ENCODE measurements around the gene ADARB1. TPM values are rescaled to one million over a fixed set of nuclear protein-coding genes. Genes with fewer than 3 reads are reported as not detected.
A peak's percentile ranks its signal among the peaks of the same experiment; 100 is the strongest.

Gene ADARB1
- total and polyA plus RNA-seq, 2 of the 4 experiments (the other 2 are of a cell fraction): 39.8 to 47.3 TPM

DNA sequence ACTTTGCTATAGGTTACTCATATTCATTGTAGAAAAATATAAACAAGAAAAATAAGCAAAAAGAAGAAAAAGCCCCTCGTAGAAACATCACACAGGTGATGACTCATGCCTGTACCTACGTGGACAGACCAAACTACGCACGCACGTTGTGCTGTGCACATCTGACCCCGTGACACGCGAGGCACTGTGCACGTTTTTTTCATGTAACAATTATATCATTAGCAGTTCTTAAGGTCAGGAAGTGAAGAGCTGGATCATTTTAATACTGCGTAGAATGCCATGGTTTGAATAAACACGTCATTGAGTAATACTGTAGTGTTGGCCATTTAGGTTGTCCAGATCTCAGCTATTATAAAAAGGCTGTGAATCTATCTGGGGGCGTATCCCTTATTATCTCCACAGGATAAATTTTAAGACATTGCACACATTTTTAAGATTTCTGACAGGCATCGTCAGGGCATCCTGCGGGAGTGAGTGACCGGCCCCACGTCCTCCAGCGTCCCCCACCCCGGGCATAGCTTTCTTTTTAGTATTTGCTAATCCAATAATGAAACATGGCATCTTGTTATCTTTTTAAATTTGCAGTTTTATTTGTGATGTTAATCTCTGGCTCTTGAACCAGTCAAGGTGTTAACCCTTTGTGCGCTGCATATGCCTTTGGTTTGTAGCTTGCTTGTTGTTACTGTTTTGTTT is 23.4 kb upstream of the ADARB1 start:
- intact Hi-C loops (cut with micrococcal nuclease): loop anchor here (1.0 kb wide), 1 partner anchor 89 kb away; no protein-coding TSS in a partner anchor
- dilution Hi-C loops (cut with HindIII; ENCODE audit: low sequenced_read_pairs, unreplicated experiment): no loop called here
- ChIA-PET CTCF (no interaction called here), POLR2A (ENCODE audit: unreplicated experiment) (interaction anchor here (0.6 kb wide), 2 partner anchors 13 to 19 kb away, joined by 3 to 20 read pairs; no protein-coding TSS in a partner anchor)
- H3K4ac ChIP-seq (ENCODE audit: low read depth, low read length): peak overlapping the region; percentile 100
- in situ Hi-C loops (cut with MboI; ENCODE audit: low sequenced_read_pairs): no loop called here
- peak overlapping the region; percentile 99 for H3K56ac ChIP-seq (ENCODE audit: extremely low read depth, insufficient read depth, low read length)
- H2AK5ac ChIP-seq (ENCODE audit: low read depth, low read length): peak overlapping the region; percentile 100
- no peak overlapping the region for H3K4me3 ChIP-seq (ENCODE audit: insufficient read depth, low read depth, low read length)
- peak overlapping the region; percentile 99 to 100 for H4K8ac ChIP-seq (ENCODE audit: low read depth in 2 of 2, low read length in 2 of 2)
- peak overlapping the region; percentile 99 for H2BK20ac ChIP-seq (ENCODE audit: low read depth, low read length)
- H3K9me3 ChIP-seq (ENCODE audit: control insufficient read depth, insufficient read depth, low read length): peaks cover under 1% of the 10 kb centered on the region; the same call in 1 of the 2 replicates
- peak overlapping the region; percentile 100 for H4K91ac ChIP-seq (ENCODE audit: insufficient read depth, low read depth, low read length)
- peak overlapping the region; percentile 93; the same call in 2 of the 3 replicates for H2BK15ac ChIP-seq (ENCODE audit: low read depth, low read length)
- H3K18ac ChIP-seq (ENCODE audit: low read depth, low read length): peak overlapping the region; percentile 99
- H2BK5ac ChIP-seq (ENCODE audit: low read depth, low read length, poor library complexity, severe bottlenecking): peak overlapping the region; percentile 100
- peak; percentile 82 for ATAC-seq (ENCODE audit: low read depth)
- H3K9ac ChIP-seq (ENCODE audit: low read depth, low read length): peak overlapping the region; percentile 83
- H3K36me3 ChIP-seq (ENCODE audit: control insufficient read depth, insufficient read depth, low read length): no peaks in the 10 kb centered on the region
- peaks cover 27% of the 10 kb centered on the region for H3K9me1 ChIP-seq (ENCODE audit: insufficient read depth, low read length)
- peak overlapping the region; percentile 6 for H3K4me2 ChIP-seq (ENCODE audit: low read depth, low read length)
- peak overlapping the region; percentile 79 for H2AFZ ChIP-seq (replicated peaks; ENCODE audit: low read length, poor library complexity)
- H2BK120ac ChIP-seq (ENCODE audit: low read depth, low read length): peak overlapping the region; percentile 100
- H3K27me3 ChIP-seq (ENCODE audit: control insufficient read depth, insufficient read depth, low read length): no peaks in the 10 kb centered on the region
- peak overlapping the region; percentile 88 for H2AK9ac ChIP-seq (replicated peaks; ENCODE audit: low read depth, low read length, poor library complexity)
- peaks cover 12 to 23% of the 10 kb centered on the region in 2 experiments; a peak in 3 of 4 replicates for H3K79me1 ChIP-seq (ENCODE audit: low read depth in 1 of 2, low read length in 2 of 2)
- H3K4me1 ChIP-seq (ENCODE audit: control insufficient read depth, insufficient read depth, low read length): peaks cover 38% of the 10 kb centered on the region
- DNase-seq: peak; percentile 100
- H4K5ac ChIP-seq (ENCODE audit: low read depth, low read length): peak overlapping the region; percentile 99
- BruUV-seq (replicated peaks): no TSS peak
- H3K27ac ChIP-seq (ENCODE audit: insufficient read depth, low read length): peak overlapping the region; percentile 99
- no CpG with 5 or more reads among the region's 19 CpGs for WGBS, 2 experiments (ENCODE audit: extremely low coverage in 2 of 2, insufficient read length in 1 of 2)
- H3K14ac ChIP-seq (replicated peaks; ENCODE audit: low read depth, low read length): peak overlapping the region; percentile 99
- H4K20me1 ChIP-seq (ENCODE audit: insufficient read depth, low read length): no peaks in the 10 kb centered on the region
- peak overlapping the region; percentile 99 for H3K23ac ChIP-seq (ENCODE audit: low read depth, low read length)
- TF ChIP-seq FOS (IDR thresholded peaks at IDR 0.05; ENCODE audit: low read depth, low read length) (peak; percentile 98), MXI1 (IDR thresholded peaks at IDR 0.05; ENCODE audit: borderline replicate concordance, low read depth, low read length) (no peak), BHLHE40 (IDR thresholded peaks at IDR 0.05; ENCODE audit: low read depth, low read length) (peak; percentile 99), RCOR1 (IDR thresholded peaks at IDR 0.05; ENCODE audit: insufficient replicate concordance, low read length) (no peak), MAFK (IDR thresholded peaks at IDR 0.05; ENCODE audit: low read depth, low read length) (peak; percentile 9; the same call in 1 of the 2 replicates), CEBPB (IDR thresholded peaks at IDR 0.05; ENCODE audit: low read depth, low read length) (peak; percentile 79), RFX5 (IDR thresholded peaks at IDR 0.05; ENCODE audit: low read depth, low read length) (no peak), SMC3 (IDR thresholded peaks at IDR 0.05; ENCODE audit: low read depth, low read length) (peak; percentile 12; the same call in 1 of the 2 replicates), RAD21 (IDR thresholded peaks at IDR 0.05; ENCODE audit: low read length) (no peak), MAZ (IDR thresholded peaks at IDR 0.05; ENCODE audit: borderline replicate concordance, low read depth, low read length) (no peak), POLR2A (IDR thresholded peaks at IDR 0.05; ENCODE audit: low read depth, low read length) (0 out of 2 replicates have a peak, but pooled peaks have one; percentile 3)
- TF ChIP-seq, protein P1, sequence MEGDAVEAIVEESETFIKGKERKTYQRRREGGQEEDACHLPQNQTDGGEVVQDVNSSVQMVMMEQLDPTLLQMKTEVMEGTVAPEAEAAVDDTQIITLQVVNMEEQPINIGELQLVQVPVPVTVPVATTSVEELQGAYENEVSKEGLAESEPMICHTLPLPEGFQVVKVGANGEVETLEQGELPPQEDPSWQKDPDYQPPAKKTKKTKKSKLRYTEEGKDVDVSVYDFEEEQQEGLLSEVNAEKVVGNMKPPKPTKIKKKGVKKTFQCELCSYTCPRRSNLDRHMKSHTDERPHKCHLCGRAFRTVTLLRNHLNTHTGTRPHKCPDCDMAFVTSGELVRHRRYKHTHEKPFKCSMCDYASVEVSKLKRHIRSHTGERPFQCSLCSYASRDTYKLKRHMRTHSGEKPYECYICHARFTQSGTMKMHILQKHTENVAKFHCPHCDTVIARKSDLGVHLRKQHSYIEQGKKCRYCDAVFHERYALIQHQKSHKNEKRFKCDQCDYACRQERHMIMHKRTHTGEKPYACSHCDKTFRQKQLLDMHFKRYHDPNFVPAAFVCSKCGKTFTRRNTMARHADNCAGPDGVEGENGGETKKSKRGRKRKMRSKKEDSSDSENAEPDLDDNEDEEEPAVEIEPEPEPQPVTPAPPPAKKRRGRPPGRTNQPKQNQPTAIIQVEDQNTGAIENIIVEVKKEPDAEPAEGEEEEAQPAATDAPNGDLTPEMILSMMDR (conservative IDR thresholded peaks at IDR 0.05; ENCODE audit: low read depth, low read length): no peak
- TF ChIP-seq, protein P2, sequence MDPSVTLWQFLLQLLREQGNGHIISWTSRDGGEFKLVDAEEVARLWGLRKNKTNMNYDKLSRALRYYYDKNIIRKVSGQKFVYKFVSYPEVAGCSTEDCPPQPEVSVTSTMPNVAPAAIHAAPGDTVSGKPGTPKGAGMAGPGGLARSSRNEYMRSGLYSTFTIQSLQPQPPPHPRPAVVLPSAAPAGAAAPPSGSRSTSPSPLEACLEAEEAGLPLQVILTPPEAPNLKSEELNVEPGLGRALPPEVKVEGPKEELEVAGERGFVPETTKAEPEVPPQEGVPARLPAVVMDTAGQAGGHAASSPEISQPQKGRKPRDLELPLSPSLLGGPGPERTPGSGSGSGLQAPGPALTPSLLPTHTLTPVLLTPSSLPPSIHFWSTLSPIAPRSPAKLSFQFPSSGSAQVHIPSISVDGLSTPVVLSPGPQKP (IDR thresholded peaks at IDR 0.05; ENCODE audit: borderline replicate concordance, low read depth, low read length): no peak
- TF ChIP-seq, protein P3, sequence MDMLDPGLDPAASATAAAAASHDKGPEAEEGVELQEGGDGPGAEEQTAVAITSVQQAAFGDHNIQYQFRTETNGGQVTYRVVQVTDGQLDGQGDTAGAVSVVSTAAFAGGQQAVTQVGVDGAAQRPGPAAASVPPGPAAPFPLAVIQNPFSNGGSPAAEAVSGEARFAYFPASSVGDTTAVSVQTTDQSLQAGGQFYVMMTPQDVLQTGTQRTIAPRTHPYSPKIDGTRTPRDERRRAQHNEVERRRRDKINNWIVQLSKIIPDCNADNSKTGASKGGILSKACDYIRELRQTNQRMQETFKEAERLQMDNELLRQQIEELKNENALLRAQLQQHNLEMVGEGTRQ (IDR thresholded peaks at IDR 0.05; ENCODE audit: low read depth, low read length): peak; percentile 74

Data from IMR-90 (cell line).